Myocyte (in vitro differentiated cells): ENCODE results near the gene TMED5. TPM values are rescaled to one million over a fixed set of nuclear protein-coding genes. Genes with fewer than 3 reads are reported as not detected.
A peak's percentile ranks its signal among the peaks of the same experiment; 100 is the strongest.

ENCODE experiments used
- DNase-seq: peaks from one replicate; pipeline ENCODE4 v3.0.0-alpha.2; 2012; ENCODE audit warnings: low read depth
- total RNA-seq: library from RNA; depleted of rRNA; stranded (reverse); fragments of >200 nt; gene quantifications from 2 replicates; pipeline ENCODE4 v1.2.3, GENCODE V29; 2014

TMED5 gene
- total RNA-seq, 1 donor from 2014 or later = 49.7 TPM

DNA sequence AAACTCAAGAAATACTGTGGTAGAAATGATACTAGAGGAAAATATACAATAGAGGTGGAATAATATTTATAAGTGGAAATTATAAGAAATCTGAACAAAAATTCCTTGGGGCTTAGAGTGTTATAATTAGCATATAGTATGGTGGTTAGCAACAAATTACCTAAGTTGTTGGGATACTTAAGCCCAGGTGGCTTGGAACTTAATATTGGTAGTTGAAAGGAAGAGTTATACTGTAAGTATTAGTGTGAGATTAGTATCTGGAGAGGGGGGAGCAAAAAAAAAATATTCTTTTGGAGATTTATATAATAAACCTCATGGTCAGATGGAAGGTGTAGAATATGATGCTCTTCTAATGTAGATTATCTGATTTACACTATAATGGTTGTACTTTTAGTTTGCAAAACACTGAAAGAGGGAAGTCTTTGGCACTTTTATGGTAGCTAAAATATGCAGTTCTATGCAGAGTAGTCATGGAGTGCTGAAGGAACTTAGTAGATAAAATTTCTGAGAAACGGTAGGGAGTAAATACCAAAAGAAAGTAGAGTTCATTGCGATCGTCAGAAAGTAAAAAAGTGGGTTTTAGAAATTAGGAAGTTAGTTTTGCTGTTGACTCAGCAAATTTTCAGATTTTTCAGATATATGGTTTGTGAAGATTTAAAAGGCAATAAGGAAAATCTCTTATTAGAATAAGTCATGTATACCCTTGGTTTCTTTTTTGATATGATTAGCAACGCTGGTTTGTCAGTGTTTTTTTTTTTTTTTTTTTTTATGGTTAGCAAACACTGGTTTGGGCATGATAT, 55.5 kb downstream of the TMED5 start:
- DNase-seq = no peak

DNA sequence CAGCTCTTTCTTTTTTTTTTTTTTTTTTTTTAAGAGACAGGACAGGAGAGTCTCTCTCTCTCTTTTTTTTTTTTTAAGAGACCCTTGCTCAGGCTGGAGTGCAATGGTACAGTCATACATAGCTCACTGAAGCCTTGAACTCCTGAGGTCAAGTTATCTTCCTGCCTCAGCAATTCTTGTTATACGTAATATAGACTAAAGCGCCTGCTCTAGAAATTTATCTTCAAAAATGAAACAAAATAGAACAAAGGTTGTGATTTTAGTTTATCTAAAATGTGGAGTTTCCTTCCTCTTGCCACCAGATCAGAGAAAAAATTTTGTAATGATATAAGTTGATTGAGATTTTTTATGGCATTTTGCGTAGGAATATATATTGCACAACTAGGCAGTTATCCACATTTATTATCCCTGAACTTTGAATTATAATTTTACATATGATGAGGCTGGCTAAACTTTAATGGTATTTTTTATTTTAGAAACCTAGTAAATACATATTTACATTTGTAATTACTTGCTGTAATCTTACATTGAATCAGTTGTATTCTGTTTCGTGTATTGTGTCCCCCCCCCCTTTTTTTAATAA, 56.9 kb downstream of the TMED5 start:
- no peak for DNase-seq

DNA sequence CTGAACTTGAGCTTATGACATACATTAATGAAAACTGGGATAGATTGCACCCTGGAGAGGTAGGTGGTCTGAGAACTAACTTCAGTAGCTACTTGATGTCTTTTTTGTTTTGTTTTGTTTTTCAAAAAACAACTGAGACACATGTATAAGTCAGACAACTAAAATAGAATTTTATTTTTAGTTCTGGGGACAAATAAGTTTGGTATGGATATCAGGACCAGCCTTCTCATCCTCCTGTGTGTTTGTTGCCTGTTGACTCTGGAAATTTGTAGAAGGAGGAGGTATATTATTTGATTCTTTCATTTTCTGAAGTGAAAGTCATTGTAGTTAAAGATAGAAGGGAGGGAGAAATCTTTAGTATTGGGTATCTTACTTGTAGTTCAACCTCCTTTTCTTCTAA, 59.6 kb downstream of the TMED5 start:
- peak; percentile 13 for DNase-seq

DNA sequence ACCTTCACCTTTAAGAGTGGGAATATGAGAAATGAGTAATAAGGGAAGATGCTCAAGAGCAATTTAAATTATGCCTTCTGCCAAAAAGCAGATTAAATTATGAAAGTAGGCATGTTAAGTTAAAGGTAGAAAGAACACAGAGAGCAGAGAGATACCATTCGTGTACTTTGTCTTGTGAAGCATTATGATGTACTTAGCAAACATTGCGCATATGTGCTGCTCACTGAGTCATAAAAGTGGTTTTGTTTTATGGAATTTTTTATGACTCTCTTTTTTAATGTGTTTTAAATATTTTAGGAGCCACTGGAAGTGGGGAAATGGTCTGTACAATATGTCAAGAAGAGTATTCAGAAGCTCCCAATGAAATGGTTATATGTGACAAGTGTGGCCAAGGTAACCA, 65.8 kb downstream of the TMED5 start:
- DNase-seq = no peak

DNA sequence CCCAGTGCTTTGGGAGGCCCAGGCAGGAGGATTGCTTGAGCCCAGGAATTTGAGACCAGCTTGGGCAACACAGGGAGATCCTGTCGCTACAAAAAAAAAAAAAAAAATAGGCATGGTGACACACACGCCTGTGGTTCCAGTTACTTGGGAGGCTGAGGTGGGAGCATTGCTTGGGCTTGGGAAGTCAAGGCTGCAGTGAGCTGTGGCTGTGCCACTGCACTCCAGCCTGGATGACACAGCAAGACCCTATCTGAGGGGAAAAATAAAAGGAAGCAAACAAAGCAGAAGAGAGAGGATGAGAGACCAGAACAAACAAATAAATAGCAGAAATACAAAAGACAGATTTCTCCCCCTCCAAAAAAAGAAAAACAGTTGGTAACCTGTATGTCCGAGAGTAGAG, 67.1 kb downstream of the TMED5 start:
- no peak for DNase-seq

DNA sequence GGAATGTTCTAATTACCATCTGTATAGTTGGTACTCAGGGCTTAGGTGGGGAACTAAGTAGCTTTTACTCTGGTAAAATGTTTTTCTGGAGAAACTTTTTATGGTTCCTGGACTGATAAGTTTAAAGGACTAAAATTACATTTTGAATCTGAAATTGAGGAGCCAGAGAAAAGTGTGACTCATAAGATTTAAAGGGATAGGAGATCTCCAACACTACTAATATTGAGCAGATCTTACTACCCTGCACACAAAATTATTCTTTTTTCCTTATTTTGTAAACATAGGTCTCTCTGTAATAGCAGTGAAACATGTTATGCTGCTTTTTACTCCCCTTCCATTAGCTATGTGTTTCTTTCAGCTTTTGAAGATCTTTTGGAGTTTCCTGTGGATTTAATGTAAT, 68.7 kb downstream of the TMED5 start:
- peak; percentile 8 for DNase-seq

DNA sequence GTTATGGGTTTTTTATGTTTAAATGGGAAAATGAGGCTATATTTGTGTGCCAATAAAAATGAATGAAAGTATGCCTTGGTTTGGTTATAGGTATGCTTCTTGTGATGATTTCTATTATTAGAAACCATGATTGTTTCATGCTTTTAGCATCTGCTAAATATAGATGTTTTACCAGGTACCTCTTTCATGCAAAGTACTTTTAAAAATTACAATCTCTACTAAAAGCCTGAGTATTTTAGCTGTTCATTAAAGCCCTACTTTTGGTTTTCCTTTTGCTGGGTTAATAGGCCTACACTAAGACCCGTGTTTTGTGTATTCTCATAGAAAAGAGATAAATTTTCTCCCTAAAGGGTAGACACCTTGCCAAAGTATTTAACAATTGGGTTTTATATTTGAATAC, 69.1 kb downstream of the TMED5 start:
- DNase-seq = no peak

DNA sequence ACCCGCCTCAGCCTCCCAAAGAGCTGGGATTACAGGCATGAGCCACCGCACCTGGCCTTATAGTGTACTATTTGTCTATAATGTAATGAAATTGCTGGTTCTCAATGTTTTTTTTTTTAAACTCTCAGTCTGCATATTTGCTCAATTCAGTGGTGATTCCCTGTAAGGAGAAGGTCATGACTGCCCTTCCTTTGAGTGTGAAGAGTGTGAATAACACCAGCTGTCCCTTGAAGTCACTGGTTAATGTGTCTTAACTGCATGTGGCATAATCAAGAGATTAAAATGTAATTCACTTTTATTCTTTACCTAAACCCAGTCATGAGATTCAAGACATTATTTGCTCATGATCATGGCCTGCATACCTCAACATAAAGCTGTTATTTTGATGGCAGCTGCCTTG, 70.6 kb downstream of the TMED5 start:
- DNase-seq = no peak

DNA sequence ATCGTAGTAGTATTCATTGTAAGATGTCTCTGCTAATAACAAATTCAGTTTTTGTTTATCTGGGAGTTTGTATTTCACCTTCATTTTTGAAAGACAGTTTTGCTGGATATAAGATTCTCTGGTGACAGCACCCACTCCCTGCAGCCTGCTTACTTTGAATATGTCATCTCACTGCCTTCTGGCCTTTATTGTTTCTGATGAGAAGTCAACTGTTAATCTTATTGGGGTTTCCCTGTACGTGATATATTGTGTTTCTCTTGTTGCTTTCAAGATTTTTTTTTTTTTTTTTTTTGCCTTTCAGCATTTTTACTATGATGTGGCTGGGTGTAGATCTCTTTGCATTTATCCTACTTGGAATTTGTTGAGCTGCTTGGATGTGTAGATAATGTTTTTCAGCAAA, 71.9 kb downstream of the TMED5 start:
- DNase-seq = no peak

DNA sequence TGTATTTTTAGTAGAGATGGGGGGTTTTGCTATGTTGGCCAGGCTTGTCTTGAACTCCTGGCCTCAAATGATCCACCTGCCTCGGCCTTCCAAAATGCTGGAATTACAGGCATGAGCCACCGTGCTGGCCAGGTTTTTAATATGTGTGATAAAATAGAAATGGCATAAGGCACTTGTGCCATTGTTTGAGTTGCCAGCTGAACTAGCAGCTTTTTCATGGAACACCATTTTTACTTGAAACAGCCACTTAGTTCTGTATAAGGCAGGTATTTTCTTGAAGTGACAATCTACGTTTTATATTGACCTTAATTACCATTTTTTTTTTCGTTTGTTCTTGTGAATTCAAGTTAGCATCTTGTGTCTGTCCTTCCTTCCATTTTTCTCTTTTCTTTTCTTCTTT, 72.8 kb downstream of the TMED5 start:
- no peak for DNase-seq

DNA sequence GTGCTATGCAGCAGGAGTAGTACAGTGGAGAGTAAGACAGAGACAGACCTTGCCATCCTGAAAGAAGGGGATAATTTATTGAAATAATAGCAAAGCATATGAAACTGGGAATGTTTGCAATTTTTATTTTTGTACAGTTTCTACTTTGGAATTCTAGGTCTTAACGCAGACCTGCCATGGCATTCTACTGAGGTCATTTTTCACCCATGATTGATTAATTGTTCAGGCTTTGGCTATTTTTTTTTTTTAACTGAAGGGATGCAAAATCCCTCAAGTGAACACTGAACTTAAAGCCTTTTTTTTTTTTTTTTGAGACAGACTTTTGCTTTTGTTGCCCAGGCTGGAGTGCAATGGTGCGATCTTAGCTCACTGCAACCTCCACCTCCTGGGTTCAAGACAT, 74.0 kb downstream of the TMED5 start:
- no peak for DNase-seq

DNA sequence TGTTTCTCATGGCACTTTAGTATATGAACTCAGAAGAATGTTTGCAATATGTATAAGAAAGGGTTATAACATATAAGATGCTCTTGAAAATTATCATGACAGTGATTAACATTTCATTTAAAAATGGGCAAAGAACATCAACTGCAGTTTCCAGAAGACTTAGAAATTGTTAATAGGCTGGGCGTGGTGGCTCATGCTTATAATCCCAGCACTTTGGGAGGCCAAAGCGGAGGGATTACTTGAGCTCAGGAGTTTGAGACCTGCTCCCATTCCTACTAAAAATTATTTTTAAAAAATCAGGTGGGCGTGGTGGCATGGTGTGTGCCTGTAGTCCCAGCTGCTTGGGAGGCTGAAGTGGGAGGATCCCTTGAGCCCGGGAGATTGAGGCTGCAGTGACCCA, 78.1 kb downstream of the TMED5 start:
- no peak for DNase-seq

Other genes with a start within 250 kb of the TMED5 start
- 28.4 and 28.5 TPM in 2 replicates for gene DIPK1A, start 219.0 kb downstream of the TMED5 start, total RNA-seq
- 12.6 and 14.0 TPM in 2 replicates for gene MTF2, start 101.1 kb downstream of the TMED5 start, total RNA-seq
- 2.2 and 3.1 TPM in 2 replicates for gene CCDC18, start 311 bp upstream of the TMED5 start, total RNA-seq
- 82.4 and 97.3 TPM in 2 replicates for gene DR1, start 165.5 kb upstream of the TMED5 start, total RNA-seq